ENCODE results near the gene NEURL4.

The NEURL4 gene

DNA sequence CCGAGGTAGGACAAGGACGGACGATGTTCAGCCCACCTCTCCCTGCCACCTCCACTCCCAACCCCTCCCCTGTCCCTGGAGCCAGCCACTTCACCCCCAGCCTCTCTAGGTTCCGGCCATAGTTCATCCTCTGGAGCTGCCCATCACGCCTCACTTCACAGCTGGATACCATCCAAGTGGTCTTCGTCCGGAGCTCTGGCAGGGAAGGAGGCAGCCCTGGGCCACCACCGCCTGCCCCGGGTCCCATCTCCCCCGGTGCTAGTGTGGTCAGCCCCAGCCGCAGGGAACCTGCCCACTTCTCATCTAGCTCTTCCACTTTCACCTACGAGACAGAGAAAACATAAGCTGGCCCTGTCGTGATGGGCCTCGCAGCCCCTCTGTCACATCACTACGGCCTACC is 7.7 kb downstream of the NEURL4 start:
- no peak for DNase-seq

DNA sequence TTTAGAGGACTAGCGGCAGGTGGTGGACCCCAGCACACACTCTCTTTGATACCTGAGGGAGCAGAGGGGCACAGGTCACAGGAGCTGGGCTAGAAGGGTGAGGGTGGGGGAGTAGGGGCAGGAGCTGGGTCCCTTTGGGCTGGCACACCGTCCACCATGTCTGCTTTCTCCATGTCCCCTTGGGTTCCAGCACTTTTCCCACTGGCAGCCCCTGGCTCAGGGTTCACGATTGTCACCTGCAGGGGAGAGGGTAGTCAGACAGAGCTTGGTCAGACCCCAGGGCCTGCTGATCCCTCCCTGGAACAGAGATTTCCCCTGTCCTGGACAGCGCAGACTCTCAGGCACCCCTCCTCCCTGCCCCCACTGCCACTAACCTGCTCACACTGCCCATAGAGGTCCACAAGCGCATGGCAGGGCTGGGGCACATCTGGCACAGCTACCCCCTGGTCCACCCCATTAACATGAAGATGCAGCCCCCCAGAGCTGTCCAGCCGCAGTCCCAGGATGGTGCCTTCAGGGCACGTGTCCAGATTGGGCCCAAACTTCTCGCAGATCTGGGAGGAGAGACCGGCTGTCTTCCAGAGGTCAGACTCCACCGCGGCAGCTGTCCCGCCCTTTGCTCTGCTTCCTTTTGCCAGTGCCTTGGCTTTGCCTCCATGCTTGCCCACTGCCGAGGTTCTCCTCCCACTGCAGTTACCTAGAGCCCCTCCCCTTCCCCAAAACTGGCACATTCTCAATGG is 10.8 kb downstream of the NEURL4 start:
- no peak for DNase-seq

DNA sequence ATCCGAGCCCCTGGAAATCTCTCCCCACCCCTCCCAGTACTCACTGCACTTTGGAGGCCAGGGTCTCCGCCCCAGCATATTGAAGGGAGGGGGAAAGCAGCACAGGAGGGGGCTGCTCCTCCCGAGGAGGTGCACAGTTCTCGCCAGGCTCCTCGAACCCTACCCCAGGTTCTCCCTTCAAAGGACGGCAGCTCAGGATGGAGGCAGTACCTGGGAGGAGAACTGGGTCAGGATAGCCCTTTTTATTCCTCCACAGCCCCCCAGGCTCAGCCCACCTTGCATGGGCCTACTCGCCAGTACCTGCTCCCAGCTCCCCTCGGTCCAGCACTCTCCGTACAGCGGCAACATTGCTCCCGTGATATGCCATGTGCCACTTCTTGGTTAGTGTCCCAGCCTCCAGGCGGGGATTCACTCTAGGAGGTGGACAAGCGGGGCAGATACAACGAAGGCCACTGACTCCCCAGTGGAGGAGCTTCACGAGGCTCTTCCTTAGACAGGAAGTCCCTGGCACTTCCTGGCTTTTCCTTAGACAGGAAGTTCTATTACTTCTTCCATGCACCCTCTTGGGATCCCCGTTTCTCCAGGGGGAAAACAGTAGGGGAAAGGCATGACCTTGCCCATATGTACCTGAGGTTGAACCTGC is 11.9 kb downstream of the NEURL4 start:
- DNase-seq: no peak

DNA sequence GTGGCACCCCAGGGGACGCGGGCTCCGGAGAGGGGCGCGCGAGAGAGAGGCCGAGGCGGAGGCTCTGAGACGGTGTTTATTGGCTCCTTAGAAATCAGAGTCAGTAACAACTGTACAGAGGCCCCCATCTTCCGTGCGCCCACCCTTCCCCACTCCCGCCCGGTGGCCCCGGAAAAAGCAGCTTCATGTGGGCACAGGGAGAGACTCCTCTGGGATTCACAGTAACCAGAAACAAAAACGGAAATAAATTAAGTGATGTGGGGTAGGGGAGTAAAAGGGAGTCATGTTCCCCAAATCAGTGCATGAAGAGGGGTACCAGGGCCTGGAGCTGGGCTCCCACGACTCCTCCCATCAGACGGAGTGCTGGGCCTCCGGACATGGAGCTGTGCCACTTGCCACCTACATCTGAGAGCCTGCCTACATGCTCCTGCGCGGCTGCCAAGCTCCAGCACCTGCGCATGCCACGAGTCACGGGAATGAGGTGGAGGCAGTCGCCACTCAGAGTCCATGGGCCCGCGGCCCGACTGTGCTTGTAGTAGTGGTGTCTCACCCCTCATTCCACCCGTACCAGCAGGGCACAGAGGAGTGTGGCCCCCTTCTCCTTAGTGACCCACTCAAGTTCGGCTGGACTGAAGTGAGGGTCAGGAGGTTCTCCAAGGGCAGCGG is 13.4 kb downstream of the NEURL4 start:
- DNase-seq: no peak

DNA sequence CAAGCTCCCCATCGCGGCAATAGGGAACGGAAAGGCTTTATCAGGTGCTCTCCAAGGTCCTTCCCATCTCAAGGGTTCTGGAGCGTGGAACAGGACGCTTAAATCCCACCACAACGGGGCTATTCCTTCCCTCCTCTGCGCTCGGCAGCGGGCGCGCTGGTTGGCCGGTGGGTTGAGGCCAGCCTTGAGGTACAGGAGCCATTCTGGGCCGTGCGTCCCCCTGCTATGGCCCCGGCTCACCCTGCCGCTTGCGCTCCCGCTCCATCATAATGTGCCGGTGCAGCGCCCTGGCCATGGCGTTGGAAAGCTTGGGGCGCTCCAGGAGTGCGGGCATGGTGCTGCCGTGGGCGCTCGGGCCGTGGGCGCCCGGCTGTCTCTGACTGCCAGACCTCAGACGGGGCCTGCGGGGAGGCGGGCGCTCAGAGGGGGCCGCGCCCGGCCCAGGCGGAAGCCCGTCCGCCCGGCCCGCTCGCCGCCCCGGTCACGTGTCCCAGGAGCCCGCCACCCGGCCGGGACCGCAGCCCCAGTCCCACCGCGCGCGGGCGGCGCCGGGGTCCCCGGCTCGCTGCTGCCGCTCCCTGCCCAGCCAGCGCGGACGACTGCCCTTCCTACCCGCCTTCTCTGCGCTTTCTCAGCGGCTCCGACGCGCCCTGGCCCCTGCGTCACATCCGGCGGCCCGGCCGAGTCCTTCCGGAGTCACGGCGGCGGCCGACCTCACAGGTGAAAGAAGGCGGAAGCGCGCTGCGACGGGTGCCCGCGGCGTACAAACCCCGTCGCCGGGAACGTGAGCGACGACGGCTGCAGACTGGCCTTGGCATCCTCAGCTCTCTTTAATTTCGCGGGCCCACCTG is 14.2 kb downstream of the NEURL4 start, which contains the start of gene GPS2:
Gene GPS2, minus strand, starts transcription at position 642 of the 851 bp plus-strand sequence. Its CDS starts 308 bp downstream, at position 334.
- DNase-seq: peak; percentile 84

DNA sequence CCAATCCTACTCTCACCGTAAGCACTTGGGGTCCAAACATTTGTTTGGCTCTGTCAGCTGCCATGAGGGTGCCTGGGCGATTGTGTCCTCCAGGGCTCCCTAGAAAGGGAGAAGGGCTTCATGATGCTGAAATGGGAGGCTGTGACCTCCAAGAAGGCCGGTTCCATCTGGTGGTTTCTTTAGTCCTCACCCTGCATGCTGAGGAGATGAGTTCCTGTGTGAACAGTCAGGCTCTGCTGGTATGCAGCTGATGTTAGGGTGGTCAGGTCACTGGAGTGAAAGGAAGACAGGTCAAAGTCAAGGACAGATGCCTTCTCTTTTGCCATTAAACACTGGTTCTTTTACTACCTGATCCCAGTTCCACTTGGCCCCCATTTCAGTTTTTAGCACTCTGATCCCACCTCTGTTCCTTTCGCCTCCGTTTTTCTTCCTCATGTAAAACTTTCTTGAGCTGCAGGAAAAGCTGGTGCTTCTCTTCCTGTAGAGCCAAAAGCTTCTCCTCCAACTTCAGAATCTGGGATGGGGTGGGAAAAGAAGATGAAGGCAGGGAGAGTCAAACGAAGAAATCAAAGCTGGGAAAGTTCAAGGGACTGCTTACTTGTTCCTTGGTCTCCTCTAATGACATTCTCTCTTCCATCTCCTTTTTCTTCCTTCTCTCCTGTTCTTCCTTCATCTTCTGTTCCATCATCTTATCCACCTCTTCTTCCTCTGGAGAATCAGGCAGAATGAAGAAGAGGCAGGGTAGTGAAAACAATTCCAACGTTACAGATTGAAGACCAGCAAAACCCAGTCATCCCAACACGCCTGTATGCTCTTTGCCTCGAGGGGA is 15.0 kb downstream of the NEURL4 start:
- peak; percentile 22 for DNase-seq

DNA sequence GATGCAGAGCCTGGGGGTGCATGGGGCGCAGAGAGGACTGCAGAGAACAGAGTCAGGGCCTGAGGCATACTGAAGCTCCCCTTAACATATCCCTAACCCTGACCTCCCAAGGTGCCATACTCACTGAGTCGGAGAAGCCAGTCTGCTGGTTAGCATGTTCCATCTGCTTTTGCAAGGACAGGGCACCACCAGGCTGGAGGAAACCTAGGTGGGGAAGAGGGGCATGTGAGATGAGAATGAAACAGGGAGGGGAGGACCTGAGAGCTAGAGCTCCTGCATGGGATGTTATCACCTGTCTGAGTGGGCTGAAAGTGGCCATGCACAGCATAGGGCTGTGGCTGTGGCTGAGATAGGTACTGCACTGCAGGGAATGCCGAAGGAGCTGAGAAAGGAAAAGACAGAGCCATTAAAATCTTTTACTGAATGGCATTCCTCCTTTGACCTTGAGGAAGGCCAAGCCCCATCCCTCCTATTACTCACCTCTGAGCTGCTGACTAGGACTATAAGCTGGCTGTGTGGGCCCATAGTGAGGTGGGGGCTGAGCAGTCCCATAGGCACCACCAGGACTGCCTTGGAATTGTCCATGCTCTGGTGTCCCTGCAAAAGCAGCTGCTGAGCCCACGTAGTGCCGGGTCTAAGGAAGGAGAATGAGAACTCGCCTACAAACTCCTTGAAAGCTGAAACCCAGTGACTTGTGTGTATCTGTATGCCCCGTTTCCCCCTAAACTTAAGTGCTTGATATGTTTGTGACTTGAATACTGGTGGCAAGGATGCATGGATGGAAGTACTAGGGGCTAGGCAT is 15.8 kb downstream of the NEURL4 start:
- DNase-seq: peak; percentile 47

DNA sequence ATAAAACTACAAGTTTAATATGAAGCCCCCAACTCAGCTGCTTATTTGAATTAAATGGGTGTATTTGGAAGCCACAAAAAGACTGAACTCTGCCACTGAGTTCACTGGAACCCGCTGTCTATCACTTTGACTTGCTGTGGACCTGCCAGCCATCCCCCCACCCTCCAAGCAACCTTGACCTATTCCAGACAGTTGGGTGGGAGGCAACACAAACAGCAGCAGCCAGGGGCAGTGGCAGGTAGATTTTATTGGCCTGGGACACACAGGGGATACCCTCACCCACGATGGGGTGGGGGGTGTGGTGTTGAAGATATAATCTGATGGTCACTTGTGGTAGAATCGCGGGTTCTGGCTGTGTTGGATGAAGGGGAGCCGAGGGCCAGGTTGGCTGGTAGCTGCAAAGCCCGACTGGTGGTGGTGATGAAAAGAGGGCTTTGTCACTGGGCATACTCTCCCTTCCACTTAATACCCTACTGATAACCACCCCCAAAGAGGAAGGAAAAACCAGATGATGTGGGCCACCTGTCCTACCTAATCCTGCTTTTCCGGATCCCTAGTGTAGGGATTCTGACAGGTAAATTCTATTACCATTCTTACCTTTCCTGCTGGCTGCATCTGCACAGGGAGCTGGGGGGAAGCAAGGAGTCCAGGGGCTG is 16.6 kb downstream of the NEURL4 start:
- DNase-seq: no peak

DNA sequence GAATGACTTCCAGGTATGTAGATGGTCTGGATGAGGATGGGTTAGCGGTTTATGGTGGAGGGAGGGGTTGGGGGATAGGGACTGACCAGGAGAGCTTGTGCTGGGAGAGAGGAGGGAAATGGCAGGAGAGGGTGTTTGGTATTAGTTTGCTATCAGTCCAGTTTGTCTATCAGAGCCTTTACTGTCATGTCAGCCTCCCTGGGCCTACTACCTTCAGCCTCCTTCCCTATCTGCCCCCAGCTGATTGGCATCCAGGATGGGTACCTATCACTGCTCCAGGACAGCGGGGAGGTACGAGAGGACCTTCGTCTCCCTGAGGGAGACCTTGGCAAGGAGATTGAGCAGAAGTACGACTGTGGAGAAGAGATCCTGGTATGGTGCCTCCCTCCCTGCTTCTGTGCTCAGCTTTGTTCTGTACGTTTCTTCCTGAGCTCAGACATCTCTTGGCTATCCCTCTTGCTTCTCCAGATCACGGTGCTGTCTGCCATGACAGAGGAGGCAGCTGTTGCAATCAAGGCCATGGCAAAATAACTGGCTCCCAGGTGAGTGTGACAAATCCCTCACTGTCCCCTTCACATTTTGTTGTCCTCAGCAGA is 17.9 kb downstream of the NEURL4 start:
- no peak for DNase-seq

DNA sequence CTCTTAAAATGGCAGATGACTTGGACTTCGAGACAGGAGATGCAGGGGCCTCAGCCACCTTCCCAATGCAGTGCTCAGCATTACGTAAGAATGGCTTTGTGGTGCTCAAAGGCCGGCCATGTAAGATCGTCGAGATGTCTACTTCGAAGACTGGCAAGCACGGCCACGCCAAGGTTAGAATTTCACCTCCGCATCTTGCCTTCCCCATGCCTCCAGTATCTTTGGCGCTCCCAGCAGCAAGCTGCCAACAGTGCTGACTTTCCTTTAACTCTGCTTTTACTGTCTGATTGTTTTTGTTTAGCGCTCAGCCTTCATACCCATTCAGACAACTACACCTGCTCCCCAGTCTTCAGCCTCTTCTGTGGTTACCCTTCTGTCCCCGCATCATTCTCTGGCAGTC is 19.5 kb downstream of the NEURL4 start:
- no peak for DNase-seq

DNA sequence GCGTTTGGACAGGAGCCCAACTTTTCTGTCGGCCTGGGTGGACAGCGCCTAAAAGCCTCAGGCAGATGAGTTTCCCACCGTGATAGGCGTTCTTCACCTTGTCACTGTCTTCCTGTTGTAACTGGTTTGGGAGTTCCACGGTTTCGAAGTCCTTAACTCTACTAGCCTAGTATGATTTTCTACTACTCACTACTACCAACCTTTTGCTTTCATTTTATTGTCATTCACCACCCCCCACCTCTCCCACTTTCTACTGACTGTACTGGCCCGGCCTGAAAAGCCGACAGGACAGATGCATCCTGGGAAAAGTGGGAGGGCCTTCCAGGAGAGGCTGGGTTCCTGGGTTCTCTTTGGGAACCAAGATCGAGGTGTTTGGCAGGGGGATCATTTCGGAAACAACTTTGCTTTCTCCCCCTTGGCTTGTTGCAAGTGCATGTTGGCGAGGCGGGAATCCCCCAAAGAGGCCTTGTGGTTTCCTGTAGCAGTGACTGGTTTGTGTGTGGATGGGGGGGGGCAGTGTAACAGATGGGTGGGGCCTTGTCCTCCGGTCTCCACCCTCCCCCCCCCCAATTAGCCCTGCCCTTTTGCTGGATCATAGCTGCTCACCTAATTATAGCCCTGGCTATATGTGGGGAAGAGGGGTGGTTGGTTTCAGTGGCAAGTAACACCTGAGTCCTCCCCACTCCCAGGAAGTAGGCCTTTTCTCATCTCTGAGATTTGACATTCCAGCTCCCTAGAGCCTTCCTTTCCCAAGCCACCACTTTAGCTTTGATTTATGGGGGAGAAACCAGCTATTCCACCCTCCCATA is 20.3 kb downstream of the NEURL4 start:
- DNase-seq: peak; percentile 92

DNA sequence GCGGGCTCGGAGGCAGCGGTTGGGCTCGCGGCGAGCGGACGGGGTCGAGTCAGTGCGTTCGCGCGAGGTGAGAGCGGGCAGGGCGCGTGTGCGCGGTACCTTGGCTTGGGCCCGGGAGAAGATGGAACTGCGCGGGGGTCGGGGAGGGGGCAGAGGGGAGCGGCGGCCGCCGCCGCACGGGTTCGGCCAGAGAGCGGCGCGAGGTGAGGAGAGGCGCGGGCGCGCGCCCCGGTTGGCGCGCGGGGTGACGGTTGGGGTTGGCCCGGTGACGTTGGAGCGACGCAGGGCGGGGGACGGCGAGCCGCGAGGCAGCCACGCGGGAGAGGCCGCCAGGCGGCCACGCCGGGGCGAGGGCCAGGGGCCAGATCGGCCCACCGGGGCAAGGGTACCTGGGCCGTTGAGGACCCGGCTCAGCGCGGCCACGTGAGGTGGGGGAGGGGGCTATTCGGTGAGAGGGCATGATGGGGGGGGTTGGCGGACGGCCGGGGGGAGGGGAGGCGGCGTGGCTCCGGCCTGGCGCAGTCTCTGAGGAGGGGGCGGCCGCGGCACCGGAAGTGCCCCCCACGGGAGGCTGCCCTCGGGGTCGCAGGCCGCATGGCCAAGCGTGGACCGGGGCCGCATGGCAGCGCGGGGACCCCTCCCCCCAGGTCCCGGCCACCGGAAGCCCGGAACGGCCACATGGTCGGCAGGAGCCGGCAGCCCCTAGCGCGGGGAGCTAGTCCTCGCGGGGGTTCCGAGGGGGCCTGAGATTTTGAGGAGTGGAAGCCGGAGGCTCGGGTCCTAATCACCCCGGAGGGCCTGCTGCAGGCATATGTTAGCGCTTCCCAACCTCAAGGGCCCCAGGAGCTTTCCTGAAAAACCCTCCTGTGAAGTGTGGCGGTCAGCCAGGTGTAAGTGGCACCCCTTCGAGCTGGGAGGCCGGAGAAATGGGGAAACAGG is 21.2 kb downstream of the NEURL4 start:
- DNase-seq: peak; percentile 55

DNA sequence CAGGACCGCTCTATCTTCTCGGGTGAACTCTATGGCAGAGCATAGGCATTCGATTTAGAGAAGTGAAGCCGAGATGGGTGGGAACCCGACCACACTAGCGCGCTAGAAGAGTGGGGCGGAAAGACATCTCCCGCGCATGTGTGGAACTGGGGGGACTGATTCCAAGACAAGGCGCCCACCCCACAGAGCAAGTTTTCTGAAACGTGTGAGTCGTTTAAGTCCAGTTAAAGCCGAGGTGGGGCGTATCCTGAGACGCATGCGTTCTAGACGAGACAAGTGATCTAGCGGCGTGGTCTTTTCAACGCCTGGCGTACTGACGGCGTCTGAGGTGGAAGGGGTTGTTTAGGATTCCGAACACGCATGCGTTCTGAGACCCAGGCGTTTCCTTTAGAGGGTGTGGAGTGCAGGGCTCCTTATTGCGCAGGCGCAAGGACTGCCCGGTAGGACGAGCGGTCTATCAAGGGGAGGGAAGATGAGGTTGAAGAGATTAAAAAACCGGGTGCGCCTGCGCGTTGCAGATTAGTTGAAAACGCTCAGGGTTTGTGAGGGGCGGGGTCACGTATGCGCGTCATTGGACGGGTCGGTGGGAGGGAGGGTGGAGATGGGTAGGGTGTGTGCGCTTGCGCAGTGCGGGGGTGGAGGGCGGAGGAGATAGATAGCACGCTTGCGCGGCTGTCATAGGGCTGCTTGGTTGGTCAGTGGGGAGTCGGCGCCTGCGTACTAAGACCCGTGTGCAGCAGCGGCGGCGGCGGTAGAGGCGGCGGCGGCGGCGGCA is 22.0 kb downstream of the NEURL4 start, which contains the start of gene EIF5A:
Gene EIF5A, plus strand, starts transcription at position 718 of the 775 bp plus-strand sequence. CDS start 2,008 bp downstream, outside the sequence.
- DNase-seq: peak; percentile 100

DNA sequence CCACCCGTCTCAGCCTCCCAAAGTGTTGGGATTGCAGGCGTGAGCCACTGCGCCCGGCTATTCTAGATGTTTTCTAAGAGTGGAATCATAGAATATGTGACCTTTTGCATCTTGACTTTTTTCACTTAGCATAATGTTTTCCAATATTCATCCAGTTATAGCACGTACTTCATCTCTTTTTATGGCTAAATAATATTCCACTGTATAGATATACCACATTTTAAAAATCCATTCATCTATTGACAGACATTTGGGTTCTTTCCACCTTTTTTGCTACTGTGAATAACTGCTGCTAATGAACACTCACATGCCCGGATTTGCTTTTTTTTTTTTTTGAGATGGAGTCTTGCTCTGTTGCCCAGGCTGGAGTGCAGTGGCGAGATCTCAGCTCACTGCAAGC is 25.0 kb downstream of the NEURL4 start:
- no peak for DNase-seq

DNA sequence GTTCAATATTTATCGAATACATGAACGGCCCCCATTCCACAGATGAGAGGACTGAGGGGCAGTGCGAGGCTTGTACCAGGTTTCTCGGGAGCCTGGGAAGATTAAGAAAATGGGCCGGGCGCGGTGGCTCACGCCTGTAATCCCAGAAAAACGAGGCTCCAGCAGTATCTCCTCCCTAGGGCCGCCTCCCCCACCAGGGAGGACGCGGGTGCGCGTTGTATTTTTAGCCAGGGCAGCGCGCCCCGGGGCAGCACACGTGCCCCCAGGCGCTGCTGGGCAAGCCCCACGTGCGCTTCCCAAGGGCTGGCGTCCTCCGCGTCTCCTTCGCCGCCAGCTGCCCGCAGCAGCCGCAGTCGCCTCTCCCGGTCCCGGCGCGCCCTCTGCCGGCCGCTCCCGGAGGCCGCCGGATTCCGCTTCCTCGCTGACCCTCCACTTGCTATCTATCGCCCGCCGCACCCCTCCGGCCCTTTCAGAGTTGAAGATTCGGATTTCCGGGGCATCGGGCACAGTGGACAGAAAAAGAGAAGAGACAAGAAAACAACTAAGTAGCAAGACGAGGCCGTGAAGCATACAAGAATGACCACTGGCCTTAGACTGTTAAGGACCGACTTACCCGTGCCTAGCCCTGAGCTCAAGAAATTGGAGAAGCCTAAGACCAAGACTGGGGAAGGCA is 32.8 kb downstream of the NEURL4 start:
- DNase-seq: peak; percentile 83
